HG02759 (cell line): ENCODE measurements around the gene KIF24.
"Not testable (repeated sequence)": the region's sequence is repeated elsewhere in the genome, so short reads cannot be mapped to it uniquely, and the experiment has no call there.

Source experiments
- ATAC-seq: cut with Tn5 transposase; IDR thresholded peaks from one replicate; pipeline ENCODE4 v1.9.1; 2021; ENCODE audit warnings: mild to moderate bottlenecking, moderate library complexity; ENCODE audit not compliant: unreplicated experiment

KIF24 gene

GRCh38 chr9:34328500-34328986, 525 bp downstream of the KIF24 start:
- no peak for ATAC-seq

GRCh38 chr9:34326690-34327089, 2.4 kb downstream of the KIF24 start:
- no peak for ATAC-seq

DNA sequence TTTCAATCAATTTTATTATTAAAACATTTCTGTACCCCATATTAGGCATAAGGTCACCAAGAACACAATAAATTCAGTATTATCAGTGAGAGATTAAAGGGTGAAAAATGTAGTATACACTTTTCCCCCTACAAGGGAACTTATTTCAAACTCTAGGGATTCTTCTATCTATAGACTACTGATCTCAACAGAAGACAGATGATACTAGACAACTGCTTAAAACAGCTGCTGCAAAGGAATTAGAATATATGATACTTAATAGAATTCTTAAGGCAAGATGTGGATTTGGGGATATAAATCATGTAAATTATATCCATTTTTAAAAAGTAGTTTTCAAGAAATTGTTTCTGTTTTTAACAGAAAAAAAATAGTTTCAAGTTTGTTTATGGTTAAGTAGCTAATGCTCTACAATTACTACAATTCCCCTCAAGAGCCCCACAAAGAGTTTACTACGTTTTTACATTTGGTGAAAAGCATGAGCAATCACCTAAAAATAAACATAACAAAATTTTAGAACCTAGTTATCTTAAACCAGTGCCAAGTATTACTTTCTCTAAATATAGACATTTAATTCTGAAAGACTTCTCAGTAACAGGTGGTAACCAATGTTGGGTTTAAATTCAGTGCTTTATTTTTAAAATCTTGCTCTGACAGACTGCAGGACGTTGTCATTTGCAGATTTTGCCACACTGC, 6.0 kb downstream of the KIF24 start:
- ATAC-seq: no peak

- no peak for ATAC-seq
Observed at GRCh38 chr9:34321451-34321850, 7.6 kb downstream of the KIF24 start.

GRCh38 chr9:34318163-34318790, 10.8 kb downstream of the KIF24 start:
- no peak for ATAC-seq

DNA sequence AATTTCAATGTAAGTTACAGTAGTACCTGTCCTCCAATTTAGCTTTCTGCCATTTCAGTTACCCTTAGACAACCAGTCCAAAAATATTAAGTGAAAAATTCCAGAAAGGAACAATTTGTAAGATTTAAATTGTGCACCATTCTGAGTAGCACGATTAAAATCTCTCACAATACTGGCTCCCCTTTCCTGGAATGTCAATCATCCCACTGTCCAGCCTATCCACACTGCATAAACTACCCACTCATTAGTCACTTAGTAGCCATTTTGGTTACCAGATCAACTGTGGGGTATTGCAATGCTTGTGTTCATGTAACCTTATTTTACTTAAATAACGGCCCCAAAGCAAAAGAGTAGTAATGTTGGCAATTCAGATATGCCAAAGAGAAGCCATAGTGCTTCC, 11.6 kb downstream of the KIF24 start:
- no peak for ATAC-seq

- ATAC-seq: no peak
Observed at GRCh38 chr9:34311499-34312185, 17.4 kb downstream of the KIF24 start.

- no peak for ATAC-seq
Observed at GRCh38 chr9:34310215-34310614, 18.9 kb downstream of the KIF24 start.

DNA sequence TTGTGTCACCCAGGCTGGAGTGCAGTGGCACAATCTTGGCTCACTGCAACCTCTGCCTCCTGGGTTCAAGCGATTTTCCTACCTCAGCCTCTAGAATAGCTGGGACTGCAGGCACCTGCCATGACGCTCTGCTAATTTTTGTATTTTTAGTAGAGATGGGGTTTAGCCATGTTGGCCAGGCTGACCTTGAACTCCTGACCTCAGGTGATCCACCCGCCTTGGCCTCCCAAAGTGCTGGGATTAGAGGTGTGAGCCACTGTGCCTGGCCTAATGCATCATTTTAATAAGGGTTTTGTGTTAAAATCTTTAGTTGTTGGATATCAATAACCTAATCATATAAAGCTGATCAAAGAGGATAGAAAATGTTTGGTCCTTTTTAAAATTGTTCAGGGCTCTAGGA, 20.8 kb downstream of the KIF24 start:
- not testable (repeated sequence) for ATAC-seq

GRCh38 chr9:34301064-34301463, 28.0 kb downstream of the KIF24 start:
- ATAC-seq: not testable (repeated sequence)

GRCh38 chr9:34292552-34292951, 36.5 kb downstream of the KIF24 start:
- ATAC-seq: no peak

- no peak for ATAC-seq
Observed at GRCh38 chr9:34291423-34291822, 37.6 kb downstream of the KIF24 start.

DNA sequence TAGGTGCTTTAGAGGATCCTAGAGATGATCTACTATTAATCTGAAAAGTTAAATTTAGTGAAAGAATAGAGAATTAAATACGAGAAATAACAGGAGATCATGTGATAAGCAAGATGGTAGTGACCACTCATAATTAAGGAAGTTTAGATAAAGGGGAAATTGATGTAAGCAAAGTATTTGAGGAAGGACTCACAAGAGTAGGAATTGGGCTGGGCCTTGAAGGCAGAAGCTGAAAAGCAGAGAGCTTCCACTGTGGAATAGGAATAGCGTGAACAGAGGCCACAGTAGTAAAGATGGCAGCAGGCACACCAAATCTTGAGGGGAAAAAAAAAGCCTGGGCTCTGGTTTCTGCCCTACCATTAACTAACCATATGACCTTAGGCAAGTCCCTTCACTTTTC, 38.0 kb downstream of the KIF24 start:
- ATAC-seq: no peak

DNA sequence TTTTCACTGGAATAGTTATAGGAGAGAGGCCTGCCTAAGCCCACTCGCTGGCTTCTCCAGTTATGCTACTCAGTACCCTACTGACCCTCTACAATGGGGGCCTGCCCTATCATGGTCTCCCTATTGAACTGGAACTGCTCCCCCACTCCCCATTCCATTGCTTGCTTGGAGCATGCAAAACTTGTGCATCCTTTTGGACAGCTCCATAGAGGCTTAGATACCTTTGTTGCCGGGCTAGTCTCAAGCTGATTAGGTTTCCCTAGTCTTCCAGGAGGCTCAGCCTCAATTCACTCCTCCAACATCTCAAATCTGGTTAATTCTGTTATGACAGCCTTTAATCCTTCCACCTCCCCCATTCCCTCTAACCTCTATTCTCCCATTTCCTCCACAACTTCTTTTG, 39.9 kb downstream of the KIF24 start:
- ATAC-seq: no peak

- no peak for ATAC-seq
Observed at GRCh38 chr9:34282096-34282495, 47.0 kb downstream of the KIF24 start.

GRCh38 chr9:34279411-34279810, 49.7 kb downstream of the KIF24 start:
- ATAC-seq: no peak
